CD4-positive, alpha-beta T cell treated with Interleukin-6 for 4 hours (primary cell): ENCODE data around the gene KHDC3L.

Source experiments
- DNase-seq: peaks from one replicate; pipeline ENCODE4 v3.0.0-alpha.2; 2020; ENCODE audit warnings: mixed read lengths

The KHDC3L gene

DNA sequence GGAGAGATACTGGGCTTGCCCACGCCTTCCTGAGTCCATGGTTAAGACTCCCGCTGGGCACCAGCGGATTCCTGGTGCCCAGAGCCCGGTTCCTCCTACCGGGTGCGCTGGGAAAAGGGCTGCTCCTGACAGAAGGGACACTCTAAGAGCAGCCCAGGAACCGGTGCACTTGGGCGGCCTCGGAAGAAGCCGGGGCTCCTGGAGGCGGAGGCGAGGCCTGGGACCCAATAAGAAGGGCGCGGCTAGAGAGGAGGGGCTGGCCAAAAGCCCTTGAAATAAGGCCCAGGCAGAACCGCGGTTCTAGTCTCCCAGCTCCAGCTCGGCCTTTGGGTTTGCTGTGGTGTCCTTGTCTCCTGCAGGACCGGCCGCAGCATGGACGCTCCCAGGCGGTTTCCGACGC lies at the start of gene KHDC3L:
KHDC3L (plus strand) TSS at position 301 of the 400 bp plus-strand sequence; CDS start at position 373, 72 bp downstream.
- no peak for DNase-seq

DNA sequence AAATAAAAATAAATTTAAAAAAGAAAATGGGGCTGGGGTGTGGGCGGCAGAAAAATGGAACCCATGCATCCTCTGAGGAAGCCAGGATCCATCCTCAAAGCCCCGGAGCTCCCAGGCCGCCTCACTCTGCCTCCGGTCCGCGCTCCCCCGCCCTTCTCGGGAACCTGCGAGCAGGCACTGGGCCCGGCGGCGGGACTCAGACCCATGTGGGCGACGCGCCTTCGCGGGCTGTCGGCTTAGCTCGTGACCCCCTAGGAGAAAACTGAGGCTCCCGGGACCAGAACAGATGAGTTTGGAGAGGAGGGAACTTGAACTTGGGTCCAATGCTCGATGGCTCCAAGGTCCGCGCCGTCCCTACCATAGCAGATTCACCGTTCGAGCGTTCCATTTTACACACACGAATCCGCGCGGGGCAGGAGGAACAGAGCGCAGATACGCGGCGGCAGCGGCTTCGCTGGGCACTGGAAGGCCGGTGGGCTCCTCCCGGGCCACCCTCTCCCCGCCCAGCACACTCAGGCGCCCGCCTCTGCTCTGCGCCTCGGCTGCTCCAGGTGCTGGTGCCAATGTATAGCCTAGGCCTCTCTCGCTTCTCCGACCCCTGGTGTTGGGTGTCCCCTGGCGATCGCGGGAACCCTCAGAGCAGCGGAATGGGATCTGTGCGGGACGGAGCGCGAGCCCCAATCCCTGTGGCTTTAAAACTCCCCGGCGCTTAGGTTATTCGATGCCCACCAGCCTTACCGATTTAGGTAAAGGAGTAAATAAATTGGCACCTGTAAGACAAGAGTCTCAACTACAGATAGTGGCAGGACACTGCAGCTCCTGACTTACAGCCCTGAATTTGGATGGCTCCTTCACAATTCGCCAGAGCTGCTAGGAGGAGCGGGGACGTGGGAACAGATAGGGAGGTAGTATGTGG lies 47.6 kb upstream of the KHDC3L start:
- DNase-seq, result no peak

- DNase-seq, result no peak
Observed at GRCh38 chr6:73323323-73323722, 39.1 kb upstream of the KHDC3L start.

GRCh38 chr6:73325656-73326055 lies 36.8 kb upstream of the KHDC3L start:
- DNase-seq, result no peak

GRCh38 chr6:73328790-73329189 lies 33.7 kb upstream of the KHDC3L start:
- DNase-seq, result no peak

DNA sequence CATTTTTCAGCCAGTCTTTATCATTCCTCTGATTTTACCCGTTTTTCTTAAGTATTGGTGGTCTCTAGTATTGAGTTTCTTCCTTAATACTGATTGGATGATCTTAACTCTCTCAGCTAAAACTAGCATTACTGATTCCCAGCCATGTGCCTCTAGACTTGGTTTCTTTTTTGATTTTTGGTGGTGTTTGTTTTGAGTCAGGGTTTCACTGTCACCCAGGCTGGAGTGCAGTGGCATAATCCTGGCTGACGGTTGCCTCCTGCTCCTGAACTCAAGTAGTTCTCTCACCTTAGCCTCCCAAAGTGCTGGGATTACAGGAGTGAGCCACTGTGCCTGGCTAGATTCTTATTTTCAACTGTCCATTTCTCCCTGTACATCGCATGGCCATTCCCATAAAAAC lies 33.3 kb upstream of the KHDC3L start:
- DNase-seq, result no peak

- no peak for DNase-seq
Observed at GRCh38 chr6:73339340-73339739, 23.1 kb upstream of the KHDC3L start.

- no peak for DNase-seq
Observed at GRCh38 chr6:73340048-73340447, 22.4 kb upstream of the KHDC3L start.

GRCh38 chr6:73341335-73341734 lies 21.1 kb upstream of the KHDC3L start:
- DNase-seq, result no peak

- no peak for DNase-seq
Observed at GRCh38 chr6:73342174-73342573, 20.3 kb upstream of the KHDC3L start.

DNA sequence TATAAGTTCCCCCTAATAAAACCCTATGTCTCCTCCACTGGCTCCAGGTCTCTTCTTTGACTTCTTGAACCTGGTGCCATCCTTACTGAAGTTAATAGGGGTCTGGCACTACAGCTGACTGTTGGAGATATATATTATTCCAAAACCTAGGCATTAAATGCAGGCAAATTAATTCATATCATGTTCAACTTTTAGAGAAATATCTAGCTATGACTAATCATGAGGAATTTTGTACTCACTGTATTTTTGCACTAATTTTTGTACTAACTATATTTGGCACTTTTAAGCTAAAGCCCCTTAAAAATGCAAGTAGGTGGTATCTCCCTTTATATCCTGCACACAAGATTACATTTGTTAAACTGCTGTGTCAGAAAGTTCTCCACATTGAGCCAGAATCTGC lies 19.3 kb upstream of the KHDC3L start:
- no peak for DNase-seq

DNA sequence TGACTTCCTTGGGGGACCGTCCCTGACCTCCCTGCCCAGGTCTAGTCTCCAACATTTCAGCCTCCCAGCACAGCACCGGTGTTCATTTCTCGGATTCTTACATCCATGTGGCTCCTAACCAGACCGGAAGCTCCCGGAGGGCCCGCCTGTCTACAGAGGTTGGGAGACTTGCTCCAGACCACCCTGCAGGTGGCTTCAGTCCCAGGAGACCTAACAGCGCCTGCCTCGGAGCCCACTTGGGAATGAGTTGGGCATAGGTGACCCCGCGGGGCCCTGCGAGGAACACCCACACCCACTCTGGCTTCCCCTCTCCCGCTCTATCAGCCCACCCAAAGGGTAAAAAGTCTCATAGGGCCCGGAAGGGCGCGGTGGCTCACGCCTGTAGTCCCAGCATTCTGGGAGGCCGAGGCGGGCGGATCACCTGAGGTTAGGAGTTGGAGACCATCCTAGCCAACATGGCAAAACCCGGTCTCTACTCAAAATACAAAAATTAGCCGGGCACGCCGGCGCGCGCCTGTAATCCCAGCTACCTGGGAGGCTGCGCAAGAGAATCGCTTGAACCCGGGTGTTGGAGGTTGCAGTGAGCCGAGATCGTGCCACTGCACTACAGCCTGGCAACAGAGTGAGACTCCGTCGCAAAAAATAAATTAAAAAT lies 13.8 kb upstream of the KHDC3L start:
- DNase-seq, result no peak

- no peak for DNase-seq
Observed at GRCh38 chr6:73349311-73349710, 13.1 kb upstream of the KHDC3L start.

DNA sequence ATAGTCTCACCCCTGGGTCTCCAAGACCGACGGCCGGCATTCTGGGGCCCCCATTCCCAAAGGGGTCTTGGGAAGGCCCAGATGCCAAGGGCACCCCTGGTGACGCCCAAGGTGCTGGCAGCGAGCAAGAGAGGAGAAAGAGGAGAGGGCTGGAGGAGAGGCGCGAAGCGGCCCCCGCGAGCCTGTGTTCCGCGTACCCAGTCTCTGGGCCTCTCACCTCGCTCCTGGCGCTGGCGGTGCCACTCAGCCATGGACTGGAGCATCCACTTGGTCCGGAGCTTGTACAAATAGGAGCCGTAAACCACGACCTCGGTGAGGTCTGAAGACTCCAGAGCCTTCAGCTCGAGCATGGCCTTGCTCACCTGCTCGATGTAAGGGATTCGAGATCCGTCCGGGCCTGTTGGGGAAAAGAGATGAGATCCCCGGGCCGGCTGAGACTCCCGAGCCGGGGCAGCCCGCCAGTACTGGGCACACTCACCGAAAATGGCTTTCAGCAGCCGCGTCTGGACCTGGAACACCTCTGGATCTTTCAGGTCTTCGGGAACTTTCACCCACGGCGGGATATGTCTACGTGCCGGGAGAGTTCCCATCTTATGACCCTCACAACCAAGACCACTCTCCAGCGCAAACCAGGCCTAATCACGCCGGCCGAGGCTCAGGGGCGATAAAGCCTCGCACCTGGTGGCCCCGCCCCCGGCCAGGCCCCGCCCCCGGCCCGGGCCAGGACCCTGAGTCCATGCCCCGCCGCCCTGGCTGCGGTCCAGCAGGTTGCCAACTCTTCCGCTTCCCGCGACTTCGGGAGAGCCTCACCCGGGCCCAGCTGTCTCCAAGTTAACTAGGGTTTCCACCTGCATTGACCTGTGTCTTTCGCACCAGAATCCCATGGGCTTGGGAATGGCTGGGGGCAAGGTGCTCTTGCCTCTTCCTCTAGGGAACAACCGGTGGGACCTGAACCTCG lies 8.5 kb upstream of the KHDC3L start, which contains the start of gene DPPA5:
DPPA5 (minus strand) TSS at position 641 of the 958 bp plus-strand sequence; CDS start at position 590, 51 bp downstream.
- no peak for DNase-seq

GRCh38 chr6:73362869-73363536 lies 545 bp downstream of the KHDC3L start:
- no peak for DNase-seq

DNA sequence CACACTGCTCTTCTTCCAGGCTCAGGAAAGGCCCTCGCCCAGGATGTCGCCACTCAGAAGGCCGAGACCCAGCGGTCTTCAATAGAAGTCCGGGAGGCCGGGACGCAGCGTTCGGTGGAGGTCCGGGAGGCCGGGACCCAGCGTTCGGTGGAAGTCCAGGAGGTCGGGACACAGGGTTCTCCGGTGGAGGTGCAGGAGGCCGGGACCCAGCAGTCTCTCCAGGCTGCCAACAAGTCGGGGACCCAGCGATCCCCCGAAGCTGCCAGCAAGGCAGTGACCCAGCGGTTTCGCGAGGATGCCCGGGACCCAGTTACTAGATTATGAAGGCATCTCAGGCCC lies 1.0 kb downstream of the KHDC3L start:
- DNase-seq, result no peak

GRCh38 chr6:73364121-73364520 lies 1.7 kb downstream of the KHDC3L start:
- no peak for DNase-seq

GRCh38 chr6:73364549-73364948 lies 2.1 kb downstream of the KHDC3L start:
- no peak for DNase-seq

DNA sequence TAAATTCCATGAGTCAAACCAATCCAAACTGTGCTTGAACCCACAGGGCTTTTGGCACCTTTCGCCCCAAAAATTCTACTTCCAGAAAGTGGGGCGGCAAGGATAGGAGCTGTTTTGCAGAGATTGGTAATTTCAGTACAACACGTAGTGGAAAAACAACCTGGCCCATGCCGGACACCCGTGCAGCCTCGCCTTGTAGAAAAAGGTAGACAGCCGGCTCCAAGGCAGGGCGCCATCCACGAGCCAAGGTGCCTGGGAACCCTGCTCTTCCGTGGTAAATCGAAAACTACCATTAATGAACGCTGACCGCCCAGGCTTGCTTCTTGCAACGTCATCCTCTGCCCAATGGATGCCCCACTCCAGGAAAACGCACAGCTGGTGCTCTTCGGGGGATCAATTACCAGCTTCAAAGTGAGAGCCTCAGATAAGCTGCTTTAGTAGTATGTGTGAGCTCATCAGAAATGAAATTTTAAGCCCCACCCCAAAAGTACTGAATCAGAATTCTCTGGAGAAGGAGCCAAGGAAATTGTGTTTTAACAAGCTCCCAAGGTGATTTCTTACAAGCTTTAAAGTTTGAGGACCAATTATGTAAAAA lies 5.4 kb downstream of the KHDC3L start:
- DNase-seq, result no peak

DNA sequence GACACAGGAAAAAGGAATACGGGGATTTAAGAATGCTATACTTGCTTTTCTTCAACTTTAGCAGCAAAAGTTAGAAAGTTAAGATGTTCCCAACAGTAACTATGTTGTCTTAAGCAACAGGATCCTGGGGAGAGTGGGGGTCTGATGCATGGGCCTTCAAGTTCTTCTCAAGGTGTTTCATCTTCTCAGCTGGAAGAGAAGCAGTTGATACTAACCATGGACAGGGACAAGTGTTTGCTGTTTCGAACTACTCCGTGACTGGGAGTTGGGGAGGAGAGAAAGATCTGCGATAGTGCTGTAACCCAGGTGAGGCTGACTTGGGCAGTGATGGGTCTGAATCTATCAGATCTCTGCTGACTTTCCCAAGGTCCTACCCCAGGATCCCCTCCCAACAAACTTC lies 6.2 kb downstream of the KHDC3L start:
- DNase-seq, result no peak

- no peak for DNase-seq
Observed at GRCh38 chr6:73369157-73369556, 6.7 kb downstream of the KHDC3L start.

GRCh38 chr6:73369563-73369962 lies 7.1 kb downstream of the KHDC3L start, which contains the start of gene OOEP:
Gene OOEP, minus strand, starts transcription at chr6:73369897. Its CDS starts 105 bp downstream, at chr6:73369792.
- DNase-seq, result no peak
